H9 (cell line): ENCODE data around the gene AGBL4. TPM values are rescaled to one million over a fixed set of nuclear protein-coding genes. Genes with fewer than 3 reads are reported as not detected.

ENCODE experiments used
- DNase-seq: peaks from one replicate; pipeline ENCODE4 v3.0.0-alpha.2; 2017
- H2AFZ ChIP-seq: one replicate; pipeline ENCODE4 v1.6.1; 2013; ENCODE audit warnings: mild to moderate bottlenecking, low read length, control low read depth, moderate library complexity
- H2AK5ac ChIP-seq: 2 replicates; pipeline ENCODE4 v1.6.1; 2013; ENCODE audit warnings: low read length, control low read depth, mixed read lengths; ENCODE audit not compliant: insufficient read length
- H2BK120ac ChIP-seq: one replicate; pipeline ENCODE4 v1.6.1; 2013; ENCODE audit warnings: low read depth, mild to moderate bottlenecking, low read length, control low read depth, inconsistent platforms; ENCODE audit not compliant: poor library complexity, severe bottlenecking
- H2BK12ac ChIP-seq: 2 replicates; pipeline ENCODE4 v1.6.1; 2013; ENCODE audit warnings: low read length, control low read depth, mixed read lengths, low read depth; ENCODE audit not compliant: insufficient read length
- H2BK15ac ChIP-seq: 2 replicates; pipeline ENCODE4 v1.6.1; 2013; ENCODE audit warnings: low read depth, low read length, control low read depth
- H2BK20ac ChIP-seq: one replicate; pipeline ENCODE4 v1.6.1; 2013; ENCODE audit warnings: low read depth, mild to moderate bottlenecking, low read length, control low read depth, inconsistent platforms; ENCODE audit not compliant: poor library complexity, severe bottlenecking
- H2BK5ac ChIP-seq: 2 replicates; pipeline ENCODE4 v1.6.1; 2013; ENCODE audit warnings: low read length, control low read depth, mixed read lengths; ENCODE audit not compliant: insufficient read length
- H3K14ac ChIP-seq: 2 replicates; pipeline ENCODE4 v1.6.1; 2013; ENCODE audit warnings: low read length, control low read depth; ENCODE audit not compliant: insufficient read depth
- H3K18ac ChIP-seq: 2 replicates; pipeline ENCODE4 v1.6.1; 2013; ENCODE audit warnings: low read depth, mild to moderate bottlenecking, mixed read lengths, low read length, control low read depth; ENCODE audit not compliant: insufficient read length
- H3K23ac ChIP-seq: 2 replicates; pipeline ENCODE4 v1.6.1; 2013; ENCODE audit warnings: low read length, control low read depth, mixed read lengths, low read depth; ENCODE audit not compliant: insufficient read length
- H3K23me2 ChIP-seq: 2 replicates; pipeline ENCODE4 v1.6.1; 2013; ENCODE audit warnings: low read depth, mild to moderate bottlenecking, mixed read lengths, low read length, control low read depth; ENCODE audit not compliant: insufficient read length, poor library complexity, severe bottlenecking
- H3K27ac ChIP-seq: 2 replicates; pipeline ENCODE4 v1.5.1; 2013; ENCODE audit warnings: low read length, control low read depth, mixed read lengths, low read depth; ENCODE audit not compliant: insufficient read length
- H3K27me3 ChIP-seq: 2 replicates; pipeline ENCODE4 v1.6.1; 2013; ENCODE audit warnings: low read length, control low read depth, inconsistent platforms; ENCODE audit not compliant: insufficient read depth
- H3K4ac ChIP-seq: 2 replicates; pipeline ENCODE4 v1.6.1; 2013; ENCODE audit warnings: low read depth, mild to moderate bottlenecking, control low read depth, inconsistent platforms, low read length, moderate library complexity
- H3K4me1 ChIP-seq: 2 replicates; pipeline ENCODE4 v1.6.1; 2013; ENCODE audit warnings: low read length, control low read depth, inconsistent platforms; ENCODE audit not compliant: insufficient read depth
- H3K4me2 ChIP-seq: 2 replicates; pipeline ENCODE4 v1.6.1; 2013; ENCODE audit warnings: low read length, control low read depth, mixed read lengths; ENCODE audit not compliant: insufficient read length, insufficient read depth
- H3K56ac ChIP-seq: 2 replicates; pipeline ENCODE4 v1.6.1; 2013; ENCODE audit warnings: low read depth, mild to moderate bottlenecking, mixed read lengths, low read length, control low read depth; ENCODE audit not compliant: insufficient read length
- H3K79me1 ChIP-seq: 2 replicates; pipeline ENCODE4 v1.6.1; 2013; ENCODE audit warnings: low read depth, mild to moderate bottlenecking, moderate library complexity, low read length, control low read depth, inconsistent platforms; ENCODE audit not compliant: insufficient read depth, poor library complexity, severe bottlenecking
- H3K79me2 ChIP-seq: 2 replicates; pipeline ENCODE4 v1.6.1; 2013; ENCODE audit warnings: low read length, control low read depth, inconsistent platforms; ENCODE audit not compliant: insufficient read depth
- H3K9ac ChIP-seq: 2 replicates; pipeline ENCODE4 v1.6.1; 2013; ENCODE audit warnings: low read length, control low read depth, mixed read lengths; ENCODE audit not compliant: insufficient read length; ENCODE audit errors: extremely low read depth
- H3K9me3 ChIP-seq: one replicate; pipeline ENCODE4 v1.6.1; 2013; ENCODE audit warnings: low read depth, low read length, inconsistent platforms; ENCODE audit not compliant: control insufficient read depth
- H3T11ph ChIP-seq: one replicate; pipeline ENCODE4 v1.6.1; 2013; ENCODE audit warnings: mild to moderate bottlenecking, low read length, control low read depth, inconsistent platforms
- H4K20me1 ChIP-seq: one replicate; pipeline ENCODE4 v1.6.1; 2013; ENCODE audit not compliant: control insufficient read depth, insufficient read length, insufficient read depth
- H4K5ac ChIP-seq: 2 replicates; pipeline ENCODE4 v1.6.1; 2013; ENCODE audit warnings: low read depth, mild to moderate bottlenecking, mixed read lengths, low read length, control low read depth; ENCODE audit not compliant: insufficient read length
- H4K8ac ChIP-seq: replicated peaks from 2 replicates; pipeline ENCODE4 v1.6.1; 2013; ENCODE audit warnings: low read length, control low read depth, mixed read lengths, low read depth; ENCODE audit not compliant: insufficient read length
- H4K91ac ChIP-seq: 2 replicates; pipeline ENCODE4 v1.6.1; 2013; ENCODE audit warnings: low read depth, mild to moderate bottlenecking, moderate library complexity, mixed read lengths, low read length, control low read depth; ENCODE audit not compliant: insufficient read length
- H3K27ac Mint-ChIP-seq, 3 experiments: 2 replicates in 2 of 3; 3 replicates in 1 of 3; pipeline ENCODE4 v1.8.0; 2020 to 2021; ENCODE audit warnings: mixed read lengths in 3 of 3, mild to moderate bottlenecking in 1 of 3, moderate library complexity in 1 of 3
- H3K27me3 Mint-ChIP-seq: 2 replicates; pipeline ENCODE4 v1.8.0; 2021; ENCODE audit warnings: low read depth, mild to moderate bottlenecking, moderate library complexity, mixed read lengths
- H3K36me3 Mint-ChIP-seq, 3 experiments: 2 replicates in 2 of 3; 3 replicates in 1 of 3; pipeline ENCODE4 v1.8.0; 2020 to 2021; ENCODE audit warnings: low read depth in 3 of 3, mixed read lengths in 3 of 3; ENCODE audit not compliant: insufficient read depth in 1 of 3
- H3K4me1 Mint-ChIP-seq, 2 experiments: 2 replicates each; pipeline ENCODE4 v1.8.0; 2020; ENCODE audit warnings: mixed read lengths in 2 of 2
- H3K4me3 Mint-ChIP-seq, 2 experiments: 2 replicates in 1 of 2; 3 replicates in 1 of 2; pipeline ENCODE4 v1.8.0; 2020 to 2021; ENCODE audit warnings: mild to moderate bottlenecking in 2 of 2, mixed read lengths in 2 of 2, moderate library complexity in 1 of 2
- H3K9me3 Mint-ChIP-seq, 2 experiments: 2 replicates in 1 of 2; 3 replicates in 1 of 2; pipeline ENCODE4 v1.8.0; 2020; ENCODE audit warnings: mild to moderate bottlenecking in 2 of 2, mixed read lengths in 2 of 2, moderate library complexity in 1 of 2
- total RNA-seq: library from RNA; stranded (reverse); gene quantifications from 2 replicates; pipeline ENCODE4 v1.2.1, GENCODE V29; 2021
- TF ChIP-seq, protein P1 (sequence below): fragments of 200-600 bp; sonication (generic); conservative IDR thresholded peaks from 3 replicates; pipeline ENCODE4 v1.8.0; 2021; ENCODE audit warnings: antibody characterized with exemption, mild to moderate bottlenecking

Gene AGBL4
- total RNA-seq, 1 experiment from 2014 or later: not detected

DNA sequence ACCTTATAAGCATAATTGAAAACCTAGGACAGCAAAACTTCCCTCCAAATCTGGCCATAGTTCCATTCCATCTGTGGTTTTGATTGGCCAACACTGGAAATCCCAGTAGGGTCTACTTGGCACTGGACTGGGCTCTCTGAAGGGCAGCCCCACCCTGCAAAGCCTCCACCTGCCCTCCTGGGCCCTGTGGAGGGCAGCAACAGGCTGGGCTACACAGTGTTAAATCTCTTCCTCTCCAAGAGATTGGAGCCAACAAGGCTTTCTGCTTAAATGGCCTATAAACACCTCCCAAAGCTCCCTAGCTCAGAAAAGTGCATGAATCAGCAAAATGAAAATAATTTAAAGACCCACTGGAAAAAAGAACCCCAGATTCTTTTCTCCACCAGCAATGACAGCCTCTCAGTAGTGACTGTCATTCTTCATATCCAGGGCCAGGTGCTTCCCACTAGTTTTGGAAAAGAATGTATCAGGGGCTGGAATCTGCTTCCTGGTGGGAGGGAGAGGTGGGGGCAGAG lies 1305.6 kb downstream of the AGBL4 start:
- Histone ChIP-seq H3K23ac (no peak overlapping the region), H4K20me1 (no peaks in the 10 kb centered on the region), H3K79me2 (no peaks in the 10 kb centered on the region), H3K9ac (no peak overlapping the region), H2BK20ac (no peak overlapping the region), H3K4me2 (no peak overlapping the region), H4K91ac (no peak overlapping the region), H3K27me3 (no peaks in the 10 kb centered on the region; the same call in 1 of the 2 replicates), H2AK5ac (no peak overlapping the region), H3K4ac (no peak overlapping the region), H2BK15ac (no peak overlapping the region), H4K5ac (no peak overlapping the region), H3K14ac (no peak overlapping the region), H3K4me1 (no peaks in the 10 kb centered on the region), H3K9me3 (no peaks in the 10 kb centered on the region), H3K27ac (no peak overlapping the region), H2BK5ac (no peak overlapping the region), H2AFZ (no peak overlapping the region), H4K8ac (no peak overlapping the region), H2BK12ac (no peak overlapping the region), H2BK120ac (no peak overlapping the region), H3T11ph (no peak overlapping the region), H3K79me1 (no peaks in the 10 kb centered on the region), H3K23me2 (no peaks in the 10 kb centered on the region), H3K18ac (no peak overlapping the region), H3K56ac (no peak overlapping the region)
- no peak for DNase-seq
- H3K27me3 Mint-ChIP-seq: peaks cover 1% of the 10 kb centered on the region; the same call in 1 of the 2 replicates
- H3K9me3 Mint-ChIP-seq: no peaks in the 10 kb centered on the region
- TF ChIP-seq, protein P1, sequence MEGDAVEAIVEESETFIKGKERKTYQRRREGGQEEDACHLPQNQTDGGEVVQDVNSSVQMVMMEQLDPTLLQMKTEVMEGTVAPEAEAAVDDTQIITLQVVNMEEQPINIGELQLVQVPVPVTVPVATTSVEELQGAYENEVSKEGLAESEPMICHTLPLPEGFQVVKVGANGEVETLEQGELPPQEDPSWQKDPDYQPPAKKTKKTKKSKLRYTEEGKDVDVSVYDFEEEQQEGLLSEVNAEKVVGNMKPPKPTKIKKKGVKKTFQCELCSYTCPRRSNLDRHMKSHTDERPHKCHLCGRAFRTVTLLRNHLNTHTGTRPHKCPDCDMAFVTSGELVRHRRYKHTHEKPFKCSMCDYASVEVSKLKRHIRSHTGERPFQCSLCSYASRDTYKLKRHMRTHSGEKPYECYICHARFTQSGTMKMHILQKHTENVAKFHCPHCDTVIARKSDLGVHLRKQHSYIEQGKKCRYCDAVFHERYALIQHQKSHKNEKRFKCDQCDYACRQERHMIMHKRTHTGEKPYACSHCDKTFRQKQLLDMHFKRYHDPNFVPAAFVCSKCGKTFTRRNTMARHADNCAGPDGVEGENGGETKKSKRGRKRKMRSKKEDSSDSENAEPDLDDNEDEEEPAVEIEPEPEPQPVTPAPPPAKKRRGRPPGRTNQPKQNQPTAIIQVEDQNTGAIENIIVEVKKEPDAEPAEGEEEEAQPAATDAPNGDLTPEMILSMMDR: no peak; the same call in 2 of the 3 replicates
- 0 out of 7 replicates have a peak overlapping the region, but pooled peaks of 1 of the 3 experiments have one; percentile 7 for H3K27ac Mint-ChIP-seq
- no peak overlapping the region for H3K4me3 Mint-ChIP-seq
- no peaks in the 10 kb centered on the region for H3K36me3 Mint-ChIP-seq
- peaks cover 0 to 3% of the 10 kb centered on the region in 2 experiments; a peak in 1 of 4 replicates for H3K4me1 Mint-ChIP-seq
